Iris pigment epithelial cell (primary cell): ENCODE results near the gene DOCK2.
"Not testable (repeated sequence)": the region's sequence is repeated elsewhere in the genome, so short reads cannot be mapped to it uniquely, and the experiment has no call there.

Experiments used
- DNase-seq: peaks from one replicate; pipeline ENCODE4 v3.0.0-alpha.2; 2011; ENCODE audit warnings: low read depth

DOCK2 gene

DNA sequence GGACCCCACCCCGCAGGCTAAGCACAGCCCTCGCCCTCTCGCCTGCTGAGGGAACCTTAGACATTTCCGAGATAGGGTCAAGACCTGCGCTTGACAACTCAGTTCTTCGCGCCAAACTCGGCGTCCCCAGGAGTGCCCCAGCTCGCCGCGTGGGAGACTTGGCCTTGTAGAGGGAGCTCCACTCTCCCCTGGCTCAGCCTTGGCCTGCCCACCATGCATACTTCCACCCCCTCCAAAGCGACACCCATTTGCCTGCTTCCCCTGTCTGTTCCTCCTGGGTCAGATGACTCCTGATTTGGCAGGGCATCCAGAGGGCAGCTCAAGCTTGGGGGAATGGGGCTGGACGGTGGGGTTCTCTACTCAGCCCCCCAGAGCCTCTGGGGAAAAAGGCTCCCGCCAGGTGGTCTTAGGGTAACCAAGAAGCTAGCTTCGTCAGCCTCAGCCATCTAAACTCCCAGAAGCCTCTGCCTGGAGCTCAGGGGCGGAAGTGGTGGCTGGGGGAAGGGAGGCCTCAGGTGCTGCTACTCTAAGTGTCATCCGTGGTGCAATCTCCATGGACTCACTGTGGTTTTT, 560 bp downstream of the DOCK2 start:
- no peak for DNase-seq

DNA sequence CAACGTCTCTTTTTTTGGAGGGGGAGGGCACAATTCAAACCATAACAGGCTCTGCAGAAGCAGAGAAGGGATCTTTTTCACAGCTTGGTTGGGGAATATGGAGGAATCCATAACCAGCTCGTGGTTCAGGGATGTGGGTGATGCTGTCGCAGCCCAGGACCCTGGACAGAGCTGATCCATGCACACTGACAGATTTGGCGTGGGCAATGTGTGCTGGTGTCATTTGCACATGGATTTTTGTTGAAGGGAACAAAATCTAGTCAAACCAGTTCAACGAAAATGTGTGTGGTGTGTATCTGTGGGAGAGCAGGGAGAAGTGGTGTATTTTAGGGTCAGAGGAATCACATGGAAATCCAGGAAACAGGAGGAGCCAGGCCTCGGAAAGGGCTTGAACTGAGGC, 4.2 kb downstream of the DOCK2 start:
- no peak for DNase-seq

DNA sequence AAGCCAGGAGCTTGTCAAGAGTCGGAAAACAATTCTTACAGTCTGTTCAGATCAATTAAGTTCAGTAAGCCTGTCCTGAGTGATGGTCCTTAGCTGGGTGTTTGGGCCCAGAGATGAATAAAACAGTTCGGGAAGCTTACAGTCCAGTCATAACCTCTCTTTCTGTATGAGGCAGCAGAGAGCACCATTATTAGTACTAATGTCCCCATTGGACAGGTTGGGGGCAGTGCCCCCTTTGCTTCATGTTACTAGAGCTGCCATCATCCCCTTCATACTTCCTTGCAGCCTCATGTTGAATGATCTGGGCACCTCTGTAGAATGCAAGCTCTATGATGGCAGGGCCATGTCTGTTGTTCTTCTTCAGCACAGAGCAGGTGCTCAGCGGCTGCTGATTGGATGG, 9.8 kb downstream of the DOCK2 start:
- DNase-seq: no peak

GRCh38 chr5:169647566-169647965, 10.5 kb downstream of the DOCK2 start:
- no peak for DNase-seq

GRCh38 chr5:169648725-169649310, 11.7 kb downstream of the DOCK2 start:
- DNase-seq: peak; percentile 65

- DNase-seq: no peak
Observed at GRCh38 chr5:169649486-169649885, 12.4 kb downstream of the DOCK2 start.

DNA sequence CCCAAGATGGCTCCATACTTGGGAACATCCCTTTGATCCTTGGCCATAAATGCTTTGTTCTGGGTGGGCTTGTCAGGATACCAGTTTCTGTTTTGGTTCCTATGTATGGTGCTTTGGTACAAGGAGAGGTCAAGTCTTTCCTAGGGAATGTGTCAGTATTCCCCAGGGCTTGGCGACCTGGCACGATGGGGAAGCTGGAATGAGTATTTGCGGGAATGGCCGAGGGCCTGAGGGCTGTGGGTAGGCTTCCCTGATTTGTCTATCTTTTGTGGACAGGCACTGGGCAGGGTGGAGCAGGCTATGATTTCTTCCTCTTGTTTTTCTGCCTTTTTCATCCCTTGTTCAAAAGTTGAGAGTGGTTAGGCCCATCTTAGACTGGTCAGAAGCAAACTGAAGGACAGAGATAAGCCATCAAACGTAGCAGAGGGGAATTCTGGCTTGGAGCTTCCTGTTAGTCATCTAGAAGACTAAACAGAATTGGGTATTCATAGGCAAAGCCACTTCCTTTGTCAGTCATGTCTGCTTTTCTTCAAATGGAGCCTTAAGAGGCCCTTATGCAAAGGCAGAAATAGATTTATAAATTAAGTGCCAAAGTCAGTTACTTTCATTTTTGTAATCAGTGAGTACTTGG, 13.7 kb downstream of the DOCK2 start:
- peak; percentile 92 for DNase-seq

DNA sequence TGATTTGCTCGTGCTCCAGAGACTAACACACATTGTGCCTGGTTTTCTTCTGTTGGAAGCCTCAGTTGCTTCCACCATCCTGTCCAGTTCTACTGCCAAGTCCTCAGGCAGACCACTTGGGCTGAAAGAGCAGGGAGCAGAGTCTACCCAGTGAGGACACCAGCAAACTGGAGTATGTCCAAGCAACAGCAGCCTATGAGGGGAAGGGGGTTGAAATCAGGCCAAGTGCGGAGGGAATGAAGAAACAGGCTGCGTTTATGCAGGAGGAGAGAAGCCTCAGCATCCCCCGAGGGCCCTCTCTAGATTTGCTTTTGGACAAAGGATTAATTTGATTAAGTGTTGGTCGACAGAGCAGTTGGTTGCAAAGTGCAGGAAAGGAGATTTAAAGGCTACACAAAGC, 14.5 kb downstream of the DOCK2 start:
- peak; percentile 24 for DNase-seq

DNA sequence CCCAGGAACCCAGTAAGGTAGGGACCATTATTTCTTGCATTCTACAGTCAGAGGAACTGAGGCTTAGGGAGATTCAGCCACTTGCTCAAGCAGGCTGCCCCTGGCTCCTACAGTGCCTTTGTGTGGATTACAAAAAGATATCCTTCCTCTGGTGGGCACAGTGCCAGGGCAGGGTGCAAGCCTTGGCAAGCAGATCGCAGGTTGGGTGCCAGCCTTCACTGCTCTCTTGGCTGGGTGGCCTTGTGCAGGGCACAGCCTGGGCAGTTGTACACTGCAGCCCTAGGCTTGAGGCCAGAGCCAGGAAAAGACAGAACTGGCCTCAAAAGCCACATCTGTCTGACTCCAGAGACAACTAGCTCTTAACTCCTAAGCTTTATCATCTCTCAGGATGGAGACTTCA, 15.0 kb downstream of the DOCK2 start:
- DNase-seq: no peak

- no peak for DNase-seq
Observed at GRCh38 chr5:169653091-169653490, 16.0 kb downstream of the DOCK2 start.

DNA sequence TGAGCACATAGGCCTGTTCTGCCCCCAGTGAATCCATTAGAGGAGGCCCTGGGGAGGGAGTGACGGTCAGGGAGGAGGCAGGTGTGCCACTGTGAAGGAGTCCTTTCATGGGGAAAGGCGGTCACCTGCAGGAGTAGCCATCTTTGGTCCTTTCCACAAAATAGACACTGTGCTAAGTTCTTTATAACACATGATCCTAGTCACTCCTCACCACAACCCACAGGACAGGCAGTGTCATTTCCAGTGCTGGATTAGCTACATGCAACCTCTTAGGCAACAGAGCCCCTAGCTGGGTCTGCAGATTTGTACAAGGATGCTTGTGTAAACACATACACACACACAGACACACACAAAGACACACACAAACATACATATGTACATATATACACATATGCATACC, 18.3 kb downstream of the DOCK2 start:
- DNase-seq: no peak

- peak; percentile 71 for DNase-seq
Observed at GRCh38 chr5:169656125-169656901, 19.2 kb downstream of the DOCK2 start.

DNA sequence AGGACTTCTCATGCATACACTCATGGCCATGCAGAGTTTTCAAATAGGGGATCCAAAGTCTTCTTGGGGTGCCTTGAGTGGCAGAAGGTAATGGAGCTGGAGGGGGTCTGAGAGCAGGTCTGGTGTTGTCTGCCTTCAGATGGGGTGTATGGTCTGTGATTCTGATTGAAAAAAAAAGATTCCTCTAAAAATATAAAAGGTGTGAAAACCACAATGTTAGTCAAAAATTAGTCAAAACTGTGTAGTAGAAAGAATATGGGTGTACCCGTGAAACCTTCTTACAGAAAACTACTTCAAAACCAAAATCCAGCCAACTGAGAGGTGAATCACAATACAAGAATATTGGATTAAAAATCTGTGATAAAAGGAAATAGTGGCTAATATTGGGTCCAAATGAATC, 20.1 kb downstream of the DOCK2 start:
- no peak for DNase-seq

- DNase-seq: not testable (repeated sequence)
Observed at GRCh38 chr5:169662451-169662850, 25.4 kb downstream of the DOCK2 start.

- DNase-seq: no peak
Observed at GRCh38 chr5:169663537-169663936, 26.5 kb downstream of the DOCK2 start.

DNA sequence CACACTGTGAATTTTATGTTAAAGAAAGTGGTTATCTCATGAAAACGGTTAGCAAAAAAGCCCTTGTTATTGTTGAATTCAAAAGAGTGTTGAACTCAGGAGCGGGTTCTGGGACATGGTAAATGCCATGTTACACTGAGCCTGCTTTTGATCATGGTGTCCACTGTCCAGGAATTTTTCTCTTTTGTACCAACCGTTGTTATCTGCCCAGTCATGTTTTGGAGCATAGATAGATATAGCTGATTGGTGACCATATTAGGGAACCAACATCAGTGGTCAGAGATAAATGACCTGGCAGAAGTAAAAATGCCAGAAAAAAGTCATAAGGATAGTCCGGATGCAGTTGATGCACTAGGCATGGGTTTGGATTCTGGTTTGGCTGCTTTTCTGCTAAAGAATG, 29.3 kb downstream of the DOCK2 start:
- no peak for DNase-seq

- peak; percentile 22 for DNase-seq
Observed at GRCh38 chr5:169667896-169668674, 31.0 kb downstream of the DOCK2 start.

GRCh38 chr5:169668732-169669131, 31.7 kb downstream of the DOCK2 start:
- DNase-seq: peak; percentile 22

DNA sequence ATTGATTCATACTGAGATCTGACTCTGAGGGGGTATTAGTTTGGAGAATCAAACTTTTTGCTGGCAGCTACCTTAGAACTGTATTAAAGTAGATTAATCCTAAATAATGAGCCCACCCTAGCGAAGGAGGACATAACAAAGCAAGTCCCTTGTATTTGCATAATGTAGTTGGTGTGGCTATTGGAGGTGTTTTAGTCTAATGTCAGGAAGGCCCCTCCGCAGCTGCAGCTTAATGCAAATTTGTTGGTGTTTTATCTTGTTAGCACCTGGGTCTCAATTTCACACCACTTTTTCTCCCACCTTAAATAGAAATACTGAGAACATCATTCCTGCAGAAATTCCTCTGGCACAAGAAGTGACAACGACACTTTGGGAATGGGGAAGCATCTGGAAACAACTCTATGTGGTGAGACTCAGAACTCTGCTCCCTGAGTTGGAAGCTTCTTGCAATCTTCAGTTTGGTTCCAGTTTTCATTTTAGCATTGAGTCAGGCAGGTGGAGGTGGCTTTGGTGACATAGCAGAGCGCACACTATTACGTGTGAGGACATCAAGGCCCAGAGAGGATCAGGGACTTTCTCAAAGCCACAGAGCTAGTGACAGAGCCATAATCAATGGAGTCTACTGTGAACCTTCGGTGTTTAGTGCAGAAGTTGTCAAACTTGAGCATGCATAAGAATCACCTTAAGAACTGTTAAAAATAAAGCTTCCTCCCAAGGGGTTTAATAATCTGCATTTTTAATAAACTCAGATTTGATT, 33.9 kb downstream of the DOCK2 start:
- no peak for DNase-seq

GRCh38 chr5:169682026-169682425, 45.0 kb downstream of the DOCK2 start:
- no peak for DNase-seq

GRCh38 chr5:169686137-169686536, 49.1 kb downstream of the DOCK2 start:
- no peak for DNase-seq

- no peak for DNase-seq
Observed at GRCh38 chr5:169688106-169688505, 51.0 kb downstream of the DOCK2 start.
